ENCODE results near the gene FNDC8.
"Not testable (repeated sequence)": the region's sequence is repeated elsewhere in the genome, so short reads cannot be mapped to it uniquely, and the experiment has no call there.

The FNDC8 gene

GRCh38 chr17:35097776-35098175 is 23.6 kb upstream of the FNDC8 start:
- DNase-seq: no peak

- DNase-seq: no peak
These were observed 21.5 kb upstream of the FNDC8 start for GRCh38 chr17:35099908-35100307.

GRCh38 chr17:35101036-35101435 is 20.4 kb upstream of the FNDC8 start:
- DNase-seq: no peak

GRCh38 chr17:35101725-35102124 is 19.7 kb upstream of the FNDC8 start:
- DNase-seq: no peak

GRCh38 chr17:35103271-35103670 is 18.1 kb upstream of the FNDC8 start:
- no peak for DNase-seq

GRCh38 chr17:35104844-35105450 is 16.5 kb upstream of the FNDC8 start:
- DNase-seq: no peak

GRCh38 chr17:35110791-35111190 is 10.6 kb upstream of the FNDC8 start:
- not testable (repeated sequence) for DNase-seq

GRCh38 chr17:35116845-35117244 is 4.6 kb upstream of the FNDC8 start:
- DNase-seq: no peak

- peak; percentile 45 for DNase-seq
These were observed 3.4 kb upstream of the FNDC8 start for GRCh38 chr17:35117984-35118383.

- peak; percentile 86 for DNase-seq
These were observed 1.8 kb upstream of the FNDC8 start, which contains the start of gene RAD51D for GRCh38 chr17:35119370-35120165. RAD51D (minus strand) TSS chr17:35119860; CDS start chr17:35119613, 247 bp downstream.

- DNase-seq: no peak
These were observed 6.5 kb downstream of the FNDC8 start for GRCh38 chr17:35127751-35128514.

- DNase-seq: no peak
These were observed 7.9 kb downstream of the FNDC8 start for GRCh38 chr17:35129154-35129972.

- DNase-seq: no peak
These were observed 8.5 kb downstream of the FNDC8 start for GRCh38 chr17:35129973-35130351.

GRCh38 chr17:35130392-35130791 is 9.0 kb downstream of the FNDC8 start:
- no peak for DNase-seq

- DNase-seq: no peak
These were observed 10.7 kb downstream of the FNDC8 start for GRCh38 chr17:35132099-35132498.

GRCh38 chr17:35132816-35133550 is 11.6 kb downstream of the FNDC8 start:
- no peak for DNase-seq

- no peak for DNase-seq
These were observed 13.9 kb downstream of the FNDC8 start for GRCh38 chr17:35135322-35135721.

- no peak for DNase-seq
These were observed 16.8 kb downstream of the FNDC8 start for GRCh38 chr17:35138218-35138617.

- DNase-seq: peak; percentile 91
These were observed 20.5 kb downstream of the FNDC8 start, which contains the start of gene NLE1 for GRCh38 chr17:35141681-35142466. NLE1 (minus strand) TSS chr17:35142303; CDS start chr17:35142275, 28 bp downstream.

- DNase-seq: no peak
These were observed 21.0 kb downstream of the FNDC8 start for GRCh38 chr17:35142467-35142796.

GRCh38 chr17:35144840-35145239 is 23.4 kb downstream of the FNDC8 start:
- DNase-seq: no peak
